K562 (cell line): Measurements from ENCODE around the gene NDUFV2. TPM values are rescaled to one million over a fixed set of nuclear protein-coding genes. Genes with fewer than 3 reads are reported as not detected.
A peak's percentile ranks its signal among the peaks of the same experiment; 100 is the strongest.

ENCODE experiments used
- ATAC-seq: fragments of 200-7000 bp; cut with Tn5 transposase; 3 replicates; pipeline ENCODE4 v1.9.1; 2020; ENCODE audit warnings: moderate library complexity
- BruUV-seq: library from RNA; stranded (reverse); fragments of 400-500 nt; replicated peaks from 2 replicates; lab custom pipeline; 2021; lab: Mats Ljungman, UMichigan
- CTCF ChIA-PET: fragments of 300-600 bp; formaldehyde crosslinking; extraction: SDS; loops from one replicate; lab custom pipeline; 2021; ENCODE audit warnings: low intra/inter-chr PET ratio; lab: Yijun Ruan, JAX
- POLR2A ChIA-PET: fragments of 300-600, 350-650 bp; sonication (Branson Sonifier 250); formaldehyde crosslinking; extraction: SDS; loops from one replicate; lab custom pipeline; 2021; ENCODE audit warnings: antibody characterized with exemption, inconsistent platforms; lab: Yijun Ruan, JAX
- DNase-seq, 4 experiments: peaks; one replicate each; pipeline versions ENCODE4 v3.0.0 to v3.0.0-alpha.2; 2011 to 2018; ENCODE audit warnings: low spot score in 3 of 4, mixed read lengths in 3 of 4; ENCODE audit errors: extremely low read depth in 1 of 4
- FAIRE-seq: peaks from 2 replicates; lab custom pipeline; 2011; peaks lifted over from hg19 to GRCh38; lab: Jason Lieb, UNC
- H2AFZ ChIP-seq: 2 replicates; pipeline ENCODE4 v1.6.0; 2011; ENCODE audit warnings: low read depth, low read length, control low read depth, inconsistent platforms
- H3K27ac ChIP-seq: fragments of 200-600 bp; 3 replicates; pipeline ENCODE4 v1.8.0; 2011; ENCODE audit warnings: low read depth, mild to moderate bottlenecking, control low read depth, inconsistent platforms, low read length, moderate library complexity, mixed read lengths; ENCODE audit errors: extremely low read depth
- H3K27me3 ChIP-seq, 2 experiments: fragments of 300-600 bp in 1 of 2; 2 replicates in 1 of 2; 3 replicates in 1 of 2; pipeline versions ENCODE4 v1.6.0 to v1.8.0; 2011; ENCODE audit warnings: inconsistent platforms in 2 of 2, low read length in 2 of 2, mild to moderate bottlenecking in 1 of 2, mixed read lengths in 1 of 2, moderate library complexity in 1 of 2; ENCODE audit not compliant: control insufficient read depth in 2 of 2, insufficient read depth in 2 of 2
- H3K36me3 ChIP-seq: fragments of 300-600 bp; 3 replicates; pipeline ENCODE4 v1.8.0; 2011; ENCODE audit warnings: mild to moderate bottlenecking, low read length, inconsistent platforms; ENCODE audit not compliant: control insufficient read depth, insufficient read depth
- H3K4me1 ChIP-seq, 2 experiments: fragments of 200-600 bp in 1 of 2; replicated peaks in 1 of 2; 2 replicates in 1 of 2; 3 replicates in 1 of 2; pipeline versions ENCODE4 v1.5.1 to v1.8.0; 2011; ENCODE audit warnings: inconsistent platforms in 2 of 2, low read length in 2 of 2, mild to moderate bottlenecking in 1 of 2, mixed read lengths in 1 of 2, moderate library complexity in 1 of 2; ENCODE audit not compliant: control insufficient read depth in 2 of 2, insufficient read depth in 2 of 2
- H3K4me2 ChIP-seq: 2 replicates; pipeline ENCODE4 v1.6.1; 2011; ENCODE audit warnings: low read length, control low read depth, inconsistent platforms, mixed read lengths; ENCODE audit not compliant: insufficient read depth
- H3K4me3 ChIP-seq: fragments of 200-600 bp; sonication (generic), shearing (Covaris generic); 2 replicates; pipeline ENCODE4 v1.5.1; 2016; ENCODE audit warnings: control low read depth, inconsistent platforms
- H3K79me2 ChIP-seq: fragments of 200-600 bp; 3 replicates; pipeline ENCODE4 v1.8.0; 2011; ENCODE audit warnings: low read length, inconsistent platforms; ENCODE audit not compliant: control insufficient read depth, insufficient read depth
- H3K9ac ChIP-seq, 2 experiments: 2 replicates each; pipeline versions ENCODE4 v1.6.0 to v1.6.1; 2011; ENCODE audit warnings: low read depth in 2 of 2, low read length in 2 of 2, control low read depth in 1 of 2, inconsistent platforms in 1 of 2, mild to moderate bottlenecking in 1 of 2, mixed read lengths in 1 of 2; ENCODE audit not compliant: insufficient read depth in 1 of 2
- H3K9me1 ChIP-seq: one replicate; pipeline ENCODE4 v1.6.0; 2011; ENCODE audit warnings: inconsistent platforms, mild to moderate bottlenecking, low read length, moderate library complexity; ENCODE audit not compliant: control insufficient read depth, insufficient read depth
- H3K9me3 ChIP-seq: replicated peaks from 2 replicates; pipeline ENCODE4 v1.5.1; 2011; ENCODE audit warnings: low read depth, low read length, inconsistent platforms; ENCODE audit not compliant: control insufficient read depth, insufficient read depth
- H4K20me1 ChIP-seq: replicated peaks from 2 replicates; pipeline ENCODE4 v1.6.1; 2011; ENCODE audit warnings: low read length, inconsistent platforms, mixed read lengths; ENCODE audit not compliant: control insufficient read depth, insufficient read depth
- CXXC5 ChIP-seq: fragments of 250-450 bp; sonication (Bioruptor Pico); IDR thresholded peaks from 2 replicates; pipeline ENCODE4 v1.8.0; 2022; ENCODE audit warnings: inconsistent platforms, mild to moderate bottlenecking, moderate library complexity
- HDAC2 ChIP-seq: fragments of 450-650 bp; IDR thresholded peaks from 2 replicates; pipeline ENCODE4 v1.6.1; 2016; ENCODE audit warnings: mild to moderate bottlenecking
- L3MBTL2 ChIP-seq: fragments of 450-650 bp; IDR thresholded peaks from 2 replicates; pipeline ENCODE4 v1.6.1; 2016; ENCODE audit warnings: mild to moderate bottlenecking, moderate library complexity
- NR4A1 ChIP-seq, 2 experiments: fragments of 250-450 bp in 1 of 2; fragments of 450-650 bp in 1 of 2; sonication (Bioruptor Pico) in 1 of 2; IDR thresholded peaks; 2 replicates each; pipeline versions ENCODE4 v1.4.0 to v1.6.1; 2016 to 2020; ENCODE audit warnings: mild to moderate bottlenecking in 2 of 2, missing compliant biosample characterization in 1 of 2, missing genetic modification characterization in 1 of 2, moderate library complexity in 1 of 2
- PKNOX1 ChIP-seq: fragments of 450-650 bp; IDR thresholded peaks from 2 replicates; pipeline ENCODE4 v1.6.1; 2016
- RREB1 ChIP-seq: fragments of 250-450 bp; sonication (Bioruptor Pico); IDR thresholded peaks from 2 replicates; pipeline ENCODE4 v1.4.0; 2020
- SMARCC2 ChIP-seq: fragments of 450-650 bp; IDR thresholded peaks from 2 replicates; pipeline ENCODE4 v1.6.1; 2017; ENCODE audit warnings: antibody characterized with exemption, moderate library complexity, mild to moderate bottlenecking, low read depth
- SNIP1 ChIP-seq: fragments of 450-650 bp; IDR thresholded peaks from 2 replicates; pipeline ENCODE4 v1.7.1; 2017; ENCODE audit warnings: low read depth, mild to moderate bottlenecking
- TBP ChIP-seq: optimal IDR thresholded peaks from 2 replicates; pipeline ENCODE3; 2011; ENCODE audit warnings: low read depth, low read length, improper control_type of control experiment
- TEAD1 ChIP-seq, 2 experiments: fragments of 450-650 bp in 1 of 2; sonication (generic) in 1 of 2; formaldehyde crosslinking; IDR thresholded peaks; 2 replicates each; pipeline versions ENCODE4 v1.4.0 to v1.8.0; 2020 to 2022; ENCODE audit warnings: mild to moderate bottlenecking in 2 of 2, missing genetic modification reagents in 1 of 2
- ZC3H8 ChIP-seq: fragments of 450-650 bp; IDR thresholded peaks from 2 replicates; pipeline ENCODE4 v1.6.1; 2017
- ZNF696 ChIP-seq: fragments of 250-450 bp; sonication (Bioruptor Pico); conservative IDR thresholded peaks from 2 replicates; pipeline ENCODE4 v1.4.0; 2020; ENCODE audit warnings: mild to moderate bottlenecking, moderate library complexity
- WGBS: fragments of 100-300 bp; shearing (Covaris generic); methylation state at CpG from one replicate; pipeline ENCODE4 v1.1.6; 2016; ENCODE audit warnings: low coverage, mixed read lengths; ENCODE audit not compliant: insufficient coverage; ENCODE audit errors: missing lambda C conversion rate; 5-methylcytosine and 5-hydroxymethylcytosine counted together
- in situ Hi-C: fragments of 300-500 bp; cut with MboI; formaldehyde crosslinking; loops from 4 replicates; pipeline ENCODE4 v1.15.0; 2018; ENCODE audit warnings: inconsistent platforms, mixed read lengths
- intact Hi-C: fragments of 100-400 bp; cut with micrococcal nuclease; formaldehyde crosslinking; loops from 2 replicates; pipeline ENCODE4 v1.14.2; 2022
- polyA plus RNA-seq, 8 experiments: library from polyadenylated mRNA; depleted of rRNA in 4 of 8; stranded (reverse) in 5 of 8; unstranded in 3 of 8; fragments of >200 nt; fragmentation: Nextera tagmentation in 2 of 8; fragmentation: Illumina TruSeq in 1 of 8; extraction: Ambion mirVana in 2 of 8; extraction: Trizol in 1 of 8; gene quantifications; 2 replicates each; pipeline versions ENCODE4 v1.2.1 to v1.2.3, GENCODE V29; 2011 to 2014; ENCODE audit warnings: inconsistent platforms in 1 of 8, missing spikeins in 1 of 8
- total RNA-seq, 7 experiments: library from RNA; depleted of rRNA in 6 of 7; stranded (reverse); fragments of >200 nt in 6 of 7; fragmentation: Illumina TruSeq in 2 of 7; extraction: Trizol in 2 of 7; gene quantifications; 2 replicates each; pipeline versions ENCODE4 v1.2.1 to v1.2.3, GENCODE V29; 2011 to 2021; ENCODE audit warnings: low replicate concordance in 1 of 7
- TF ChIP-seq, protein P1 (sequence below): fragments of 250-450 bp; sonication (Bioruptor Pico); IDR thresholded peaks from 2 replicates; pipeline ENCODE4 v1.8.0; 2022; ENCODE audit warnings: moderate library complexity, mild to moderate bottlenecking, inconsistent platforms
- TF ChIP-seq, protein P2 (sequence below): fragments of 250-450 bp; sonication (Bioruptor Pico); IDR thresholded peaks from 2 replicates; pipeline ENCODE4 v1.5.1; 2021; ENCODE audit warnings: mild to moderate bottlenecking

Gene NDUFV2
- total and polyA plus RNA-seq, 9 of the 15 experiments (the other 6 are each of a cell fraction or from before 2014, with no cell fraction given): 213 to 550 (median 384) TPM

- Histone ChIP-seq H3K4me2 (no peak overlapping the region), H3K9me1 (no peaks in the 10 kb centered on the region), H3K4me3 (no peak overlapping the region), H4K20me1 (no peaks in the 10 kb centered on the region), H3K27me3 (no peaks in the 10 kb centered on the region), H3K9me3 (no peaks in the 10 kb centered on the region), H3K27ac (no peak overlapping the region), H3K79me2 (no peaks in the 10 kb centered on the region), H3K4me1 (peaks cover 3 to 10% of the 10 kb centered on the region in 2 experiments; a peak in 3 of 5 replicates), H2AFZ (peak overlapping the region; percentile 61; the same call in 1 of the 2 replicates), H3K9ac (no peak overlapping the region), H3K36me3 (no peaks in the 10 kb centered on the region)
- ATAC-seq: peak; percentile 31
- POLR2A ChIA-PET: interaction anchor here (1.2 to 1.5 kb wide), 3 partner anchors 9 to 52 kb away, joined by 3 to 6 read pairs (median 4); no protein-coding TSS in a partner anchor
- FAIRE-seq: no peak
- intact Hi-C loops (no loop called here), in situ Hi-C loops (no loop called here)
- BruUV-seq: no TSS peak
- 39% methylated on average over 5 of the region's 5 CpGs for WGBS
- no peak for DNase-seq
- CTCF ChIA-PET: no interaction called here
- TF ChIP-seq TBP (no peak), L3MBTL2 (no peak), PKNOX1 (no peak), ZNF696 (CRISPR knock-in tag) (no peak), SMARCC2 (no peak), CXXC5 (CRISPR knock-in tag) (no peak), SNIP1 (no peak), HDAC2 (no peak), NR4A1 (CRISPR knock-in tag; IDR thresholded peaks at IDR 0.05) (no peak), NR4A1 (tag; IDR thresholded peaks at IDR 0.05) (no peak), ZC3H8 (no peak), TEAD1 (CRISPR knock-in tag; IDR thresholded peaks at IDR 0.05) (no peak), RREB1 (CRISPR knock-in tag) (no peak)
- TF ChIP-seq, protein P1, sequence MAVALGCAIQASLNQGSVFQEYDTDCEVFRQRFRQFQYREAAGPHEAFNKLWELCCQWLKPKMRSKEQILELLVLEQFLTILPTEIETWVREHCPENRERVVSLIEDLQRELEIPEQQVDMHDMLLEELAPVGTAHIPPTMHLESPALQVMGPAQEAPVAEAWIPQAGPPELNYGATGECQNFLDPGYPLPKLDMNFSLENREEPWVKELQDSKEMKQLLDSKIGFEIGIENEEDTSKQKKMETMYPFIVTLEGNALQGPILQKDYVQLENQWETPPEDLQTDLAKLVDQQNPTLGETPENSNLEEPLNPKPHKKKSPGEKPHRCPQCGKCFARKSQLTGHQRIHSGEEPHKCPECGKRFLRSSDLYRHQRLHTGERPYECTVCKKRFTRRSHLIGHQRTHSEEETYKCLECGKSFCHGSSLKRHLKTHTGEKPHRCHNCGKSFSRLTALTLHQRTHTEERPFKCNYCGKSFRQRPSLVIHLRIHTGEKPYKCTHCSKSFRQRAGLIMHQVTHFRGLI (CRISPR knock-in tag): no peak
- TF ChIP-seq, protein P2, sequence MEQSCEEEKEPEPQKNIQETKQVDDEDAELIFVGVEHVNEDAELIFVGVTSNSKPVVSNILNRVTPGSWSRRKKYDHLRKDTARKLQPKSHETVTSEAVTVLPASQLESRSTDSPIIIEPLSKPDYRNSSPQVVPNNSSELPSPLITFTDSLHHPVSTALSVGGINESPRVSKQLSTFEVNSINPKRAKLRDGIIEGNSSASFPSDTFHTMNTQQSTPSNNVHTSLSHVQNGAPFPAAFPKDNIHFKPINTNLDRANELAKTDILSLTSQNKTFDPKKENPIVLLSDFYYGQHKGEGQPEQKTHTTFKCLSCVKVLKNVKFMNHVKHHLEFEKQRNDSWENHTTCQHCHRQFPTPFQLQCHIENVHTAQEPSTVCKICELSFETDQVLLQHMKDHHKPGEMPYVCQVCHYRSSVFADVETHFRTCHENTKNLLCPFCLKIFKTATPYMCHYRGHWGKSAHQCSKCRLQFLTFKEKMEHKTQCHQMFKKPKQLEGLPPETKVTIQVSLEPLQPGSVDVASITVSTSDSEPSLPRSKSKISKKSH (CRISPR knock-in tag): no peak
Measured at GRCh38 chr18:9065864-9066263, 36.6 kb upstream of the NDUFV2 start.
